ENCODE measurements around the gene WNT3A.

DNA sequence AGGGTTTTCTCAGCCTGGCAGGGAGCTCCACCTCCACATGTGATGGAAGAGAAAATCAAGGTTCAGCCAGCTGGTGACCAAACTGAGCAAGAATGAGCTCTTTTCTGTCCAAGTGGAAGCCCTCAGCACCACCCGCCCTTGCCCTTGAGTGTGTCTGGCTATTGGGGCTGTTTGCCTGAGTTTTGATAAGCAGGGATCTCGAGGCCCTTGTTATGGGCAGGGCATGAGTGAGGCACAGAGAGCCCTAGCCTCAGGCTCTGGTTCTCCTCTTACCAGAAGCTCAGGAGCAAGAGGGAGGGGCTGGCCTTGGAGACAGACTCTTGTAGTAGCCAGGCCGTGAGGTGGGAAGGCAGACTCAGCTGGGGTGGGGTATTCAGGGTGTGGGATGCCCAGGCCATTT lies 38.2 kb downstream of the WNT3A start:
- TF ChIP-seq, protein P1, sequence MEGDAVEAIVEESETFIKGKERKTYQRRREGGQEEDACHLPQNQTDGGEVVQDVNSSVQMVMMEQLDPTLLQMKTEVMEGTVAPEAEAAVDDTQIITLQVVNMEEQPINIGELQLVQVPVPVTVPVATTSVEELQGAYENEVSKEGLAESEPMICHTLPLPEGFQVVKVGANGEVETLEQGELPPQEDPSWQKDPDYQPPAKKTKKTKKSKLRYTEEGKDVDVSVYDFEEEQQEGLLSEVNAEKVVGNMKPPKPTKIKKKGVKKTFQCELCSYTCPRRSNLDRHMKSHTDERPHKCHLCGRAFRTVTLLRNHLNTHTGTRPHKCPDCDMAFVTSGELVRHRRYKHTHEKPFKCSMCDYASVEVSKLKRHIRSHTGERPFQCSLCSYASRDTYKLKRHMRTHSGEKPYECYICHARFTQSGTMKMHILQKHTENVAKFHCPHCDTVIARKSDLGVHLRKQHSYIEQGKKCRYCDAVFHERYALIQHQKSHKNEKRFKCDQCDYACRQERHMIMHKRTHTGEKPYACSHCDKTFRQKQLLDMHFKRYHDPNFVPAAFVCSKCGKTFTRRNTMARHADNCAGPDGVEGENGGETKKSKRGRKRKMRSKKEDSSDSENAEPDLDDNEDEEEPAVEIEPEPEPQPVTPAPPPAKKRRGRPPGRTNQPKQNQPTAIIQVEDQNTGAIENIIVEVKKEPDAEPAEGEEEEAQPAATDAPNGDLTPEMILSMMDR (conservative IDR thresholded peaks at IDR 0.05 in 1 of 2, IDR thresholded peaks at IDR 0.05 in 1 of 2; ENCODE audit: extremely low read depth in 1 of 2, insufficient read depth in 1 of 2, low read depth in 1 of 2, low read length in 2 of 2): no peak
- no peak for TF ChIP-seq EZH2 (IDR thresholded peaks at IDR 0.05; ENCODE audit: borderline replicate concordance, low read length)
